Ectodermal cell (in vitro differentiated cells): ENCODE results near the gene TMIE.

Source experiments
- H3K27ac ChIP-seq: 2 replicates; pipeline ENCODE4 v1.7.0; 2013; ENCODE audit warnings: mild to moderate bottlenecking, low read depth, low read length; ENCODE audit not compliant: insufficient read depth, poor library complexity, severe bottlenecking
- H3K27me3 ChIP-seq: 2 replicates; pipeline ENCODE4 v1.7.0; 2013; ENCODE audit warnings: mild to moderate bottlenecking, low read length; ENCODE audit not compliant: insufficient read depth, control insufficient read depth, poor library complexity, severe bottlenecking
- H3K36me3 ChIP-seq: one replicate; pipeline ENCODE4 v1.7.0; 2013; ENCODE audit warnings: low read length; ENCODE audit not compliant: control insufficient read depth, insufficient read depth
- H3K4me1 ChIP-seq: one replicate; pipeline ENCODE4 v1.7.0; 2013; ENCODE audit warnings: low read length; ENCODE audit not compliant: control insufficient read depth, insufficient read depth
- H3K4me3 ChIP-seq: 2 replicates; pipeline ENCODE4 v1.7.0; 2013; ENCODE audit warnings: low read depth, low read length, control low read depth; ENCODE audit not compliant: insufficient read depth
- H3K9me3 ChIP-seq: 2 replicates; pipeline ENCODE4 v1.7.0; 2013; ENCODE audit warnings: mild to moderate bottlenecking, low read length, moderate library complexity; ENCODE audit not compliant: control insufficient read depth
- WGBS, 2 experiments: methylation state at CpG; one replicate each; pipeline ENCODE4 v1.1.7; 2013; ENCODE audit warnings: missing lambda C conversion rate in 2 of 2; 5-methylcytosine and 5-hydroxymethylcytosine counted together

The TMIE gene

DNA sequence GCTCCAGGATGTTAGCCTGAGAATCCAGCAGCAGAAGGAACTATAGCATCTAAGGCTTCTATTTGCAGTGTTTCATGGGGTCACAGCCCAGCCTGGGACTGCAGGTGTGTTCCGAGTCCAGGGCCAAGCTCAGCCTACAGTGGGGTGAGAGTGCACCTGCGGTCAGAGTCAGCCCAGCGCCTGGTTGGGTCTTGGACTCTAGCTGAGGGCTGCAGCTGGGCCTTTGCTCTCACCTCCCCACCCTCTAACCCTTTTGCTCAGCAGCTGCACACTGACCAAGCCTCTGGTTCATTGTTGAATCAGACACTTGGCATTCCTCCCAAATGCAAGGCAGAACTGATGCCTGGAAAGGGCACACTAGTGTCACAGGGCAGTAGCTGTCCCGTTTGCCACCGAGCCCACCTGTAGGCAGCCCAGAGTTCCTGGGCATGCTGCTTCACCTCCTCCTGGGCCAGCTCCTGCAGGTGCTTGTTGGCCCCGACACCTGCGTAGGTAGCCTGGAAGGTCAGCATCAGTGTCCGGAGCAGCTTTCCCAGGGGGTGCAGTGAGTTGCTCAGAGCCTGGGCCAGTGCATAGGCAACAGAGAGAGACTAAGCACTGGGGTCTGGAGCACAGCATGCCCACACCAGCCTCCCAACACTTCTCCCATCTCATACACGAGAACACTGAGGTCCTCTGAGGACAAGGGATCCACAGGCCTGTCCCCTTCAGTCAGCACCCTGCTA is 25.2 kb upstream of the TMIE start:
- WGBS, 2 experiments, result 92 to 94% methylated on average over 9 of the region's 9 CpGs
- no peaks in the 10 kb centered on the region for H3K27me3 ChIP-seq
- H3K36me3 ChIP-seq, result no peaks in the 10 kb centered on the region
- H3K4me1 ChIP-seq, result peaks cover 11% of the 10 kb centered on the region
- H3K27ac ChIP-seq, result no peak overlapping the region
- no peak overlapping the region for H3K4me3 ChIP-seq
- H3K9me3 ChIP-seq, result no peaks in the 10 kb centered on the region

DNA sequence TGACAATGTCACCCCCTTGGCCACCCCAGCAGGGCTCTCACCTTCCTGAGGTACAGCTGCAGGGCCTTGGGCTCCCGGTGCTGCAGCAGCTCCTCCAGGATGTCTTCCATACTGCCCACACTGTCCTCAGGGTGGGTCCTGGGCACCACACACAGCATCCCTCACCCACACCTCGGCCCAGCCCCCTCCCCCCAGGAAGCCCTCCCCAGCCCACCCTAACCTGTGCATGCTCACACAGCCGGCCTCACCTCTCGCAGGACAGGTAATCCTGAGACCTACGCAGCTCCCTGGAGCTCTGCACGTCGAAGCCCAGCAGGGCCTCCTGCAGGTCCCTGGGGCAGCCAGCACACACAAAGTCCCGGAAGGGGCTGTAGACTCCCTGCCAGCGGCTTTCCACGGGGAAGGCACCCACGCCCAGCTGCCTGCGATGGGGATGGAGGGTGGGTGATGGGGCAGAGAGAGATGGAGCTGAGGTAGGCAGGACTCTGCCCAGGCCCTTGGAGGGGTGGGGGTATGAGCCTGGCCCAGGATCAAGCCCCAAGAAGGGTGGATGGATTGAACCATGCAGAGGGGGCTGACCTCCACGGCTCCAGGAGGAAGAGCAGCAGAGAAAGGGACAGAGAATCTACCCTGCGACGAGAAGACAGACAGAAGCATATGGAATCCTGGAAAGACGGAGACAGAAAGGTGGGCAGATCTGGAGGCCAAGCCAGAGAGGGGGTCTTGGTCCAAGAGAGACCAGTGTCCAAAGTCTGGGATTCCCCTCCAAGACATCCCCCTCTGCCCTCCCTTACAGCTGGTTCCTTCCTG is 24.4 kb upstream of the TMIE start:
- no peak overlapping the region for H3K27ac ChIP-seq

DNA sequence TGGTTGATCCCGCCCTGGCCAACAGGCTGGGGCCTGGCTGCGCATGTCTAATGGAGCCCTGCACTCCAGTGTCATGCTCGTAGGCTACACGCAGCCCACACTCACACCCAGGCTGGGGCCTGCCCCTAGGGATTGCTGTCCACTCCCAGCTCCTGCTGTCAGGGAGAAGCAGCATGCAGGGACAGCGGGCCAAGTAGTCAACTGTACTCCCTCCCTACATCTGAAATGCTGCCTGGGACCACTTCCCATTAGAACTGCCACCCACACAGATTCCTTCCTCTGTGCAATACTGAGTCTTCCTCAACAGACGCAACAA is 23.8 kb upstream of the TMIE start:
- Histone ChIP-seq H3K27ac (no peak overlapping the region), H3K9me3 (no peaks in the 10 kb centered on the region), H3K27me3 (no peaks in the 10 kb centered on the region), H3K4me1 (peaks cover 13% of the 10 kb centered on the region), H3K36me3 (no peaks in the 10 kb centered on the region), H3K4me3 (no peak overlapping the region)
- WGBS, 2 experiments, result 79 to 91% methylated on average over 6 of the region's 6 CpGs

More for the DNA sequence above, 24.4 kb upstream of the TMIE start:
- WGBS, 2 experiments, result 90% methylated on average over 16 of the region's 16 CpGs
- Histone ChIP-seq H3K4me3 (no peak overlapping the region), H3K36me3 (no peaks in the 10 kb centered on the region), H3K4me1 (peaks cover 13% of the 10 kb centered on the region), H3K9me3 (no peaks in the 10 kb centered on the region), H3K27me3 (no peaks in the 10 kb centered on the region)

DNA sequence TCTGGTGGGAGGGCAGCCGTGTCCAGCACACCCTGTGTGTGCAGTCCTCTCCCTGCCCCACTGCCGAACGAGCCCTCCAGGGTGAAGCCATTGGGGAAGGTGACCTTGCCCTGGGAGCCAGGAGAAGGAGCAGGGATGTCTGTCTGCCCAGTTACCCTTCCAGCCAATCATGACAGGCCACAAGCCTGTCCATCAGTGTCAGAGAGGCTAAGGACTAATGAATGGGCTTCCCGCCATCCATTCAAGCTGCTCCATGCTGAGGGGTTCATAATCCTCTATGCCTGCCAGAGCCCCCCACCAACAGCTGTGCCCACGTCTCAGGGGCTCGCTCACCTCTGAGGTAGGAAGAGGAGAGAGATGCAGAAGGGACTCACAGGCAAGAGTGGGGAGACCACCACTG is 22.9 kb upstream of the TMIE start:
- H3K27me3 ChIP-seq, result no peaks in the 10 kb centered on the region
- H3K9me3 ChIP-seq, result no peaks in the 10 kb centered on the region
- WGBS, 2 experiments, result 89 to 91% methylated on average over 6 of the region's 6 CpGs
- H3K27ac ChIP-seq, result no peak overlapping the region
- H3K4me1 ChIP-seq, result peaks cover 10% of the 10 kb centered on the region
- H3K4me3 ChIP-seq, result no peak overlapping the region
- no peaks in the 10 kb centered on the region for H3K36me3 ChIP-seq

DNA sequence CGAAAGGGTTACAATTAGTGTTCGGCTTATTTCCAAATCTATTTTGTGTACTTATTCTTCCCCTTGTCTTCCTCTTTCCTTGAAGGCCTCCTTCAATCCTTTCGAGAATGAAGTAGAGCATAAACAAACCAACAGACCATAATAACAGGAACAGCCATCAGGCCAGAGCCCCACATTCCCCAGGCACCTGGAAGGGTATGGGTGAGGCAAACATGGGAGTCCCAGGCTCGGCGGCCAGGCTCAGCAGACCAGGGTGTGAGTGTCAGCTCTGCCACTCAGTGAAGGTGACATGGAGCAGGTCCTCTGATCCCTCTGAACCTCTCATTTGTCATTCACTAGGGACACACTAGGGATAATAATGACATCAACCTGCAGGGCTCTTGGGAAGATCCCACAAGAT is 21.5 kb upstream of the TMIE start:
- no peaks in the 10 kb centered on the region for H3K27me3 ChIP-seq
- WGBS, 2 experiments, result 91% methylated on average over 5 of the region's 5 CpGs
- no peaks in the 10 kb centered on the region for H3K9me3 ChIP-seq
- no peaks in the 10 kb centered on the region for H3K36me3 ChIP-seq
- H3K4me1 ChIP-seq, result peaks cover 8% of the 10 kb centered on the region
- H3K4me3 ChIP-seq, result no peak overlapping the region
- H3K27ac ChIP-seq, result no peak overlapping the region

DNA sequence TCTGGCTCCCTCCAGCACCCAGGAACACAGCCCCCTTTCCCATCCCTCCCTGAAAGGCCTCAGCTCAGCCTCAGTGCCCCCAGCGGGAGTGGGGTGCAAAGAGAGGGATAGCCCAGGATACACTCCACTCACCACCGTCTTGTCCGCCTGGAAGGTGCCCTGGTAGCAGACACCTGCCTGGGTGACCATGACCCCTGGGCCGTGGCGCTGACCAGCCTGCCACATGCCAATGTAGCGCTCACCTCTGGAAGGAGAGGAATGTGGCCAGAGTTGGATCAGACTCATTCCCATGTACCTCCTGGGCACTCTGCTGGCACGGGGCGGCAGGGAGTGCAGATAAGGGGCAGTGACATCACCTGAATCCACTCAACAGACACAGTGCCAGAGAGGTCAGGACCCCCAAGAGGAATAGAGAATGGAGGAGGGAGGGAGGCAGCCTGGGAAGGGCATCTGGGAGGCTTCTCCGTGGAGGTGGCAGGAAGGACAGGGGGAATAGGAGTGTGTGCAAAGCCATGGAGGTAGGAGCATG is 20.8 kb upstream of the TMIE start:
- Histone ChIP-seq H3K27ac (no peak overlapping the region), H3K9me3 (no peaks in the 10 kb centered on the region), H3K4me3 (no peak overlapping the region), H3K27me3 (no peaks in the 10 kb centered on the region), H3K36me3 (no peaks in the 10 kb centered on the region), H3K4me1 (peaks cover 8% of the 10 kb centered on the region)
- WGBS, 2 experiments, result 89 to 94% methylated on average over 9 of the region's 9 CpGs

DNA sequence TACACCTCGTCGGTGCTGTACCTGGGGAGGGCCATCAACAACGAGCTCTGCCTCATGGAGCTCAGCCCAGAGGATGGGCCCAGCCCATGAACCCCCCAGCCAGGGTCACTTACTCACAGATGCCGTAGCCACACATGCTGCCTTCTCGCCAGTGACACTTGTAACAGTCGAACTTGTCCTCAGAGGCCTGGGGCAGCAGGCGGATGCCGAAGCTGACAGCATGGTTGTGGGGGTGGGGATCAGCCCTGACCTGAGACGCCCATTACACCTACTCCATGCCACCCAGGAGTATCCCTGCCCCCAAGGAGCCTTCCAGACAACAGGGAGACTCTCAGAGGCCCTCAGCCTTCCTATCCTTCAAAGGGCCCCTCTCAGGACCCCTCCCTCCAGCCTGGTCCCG is 19.8 kb upstream of the TMIE start:
- H3K4me1 ChIP-seq, result peaks cover 8% of the 10 kb centered on the region
- WGBS, 2 experiments, result 87 to 88% methylated on average over 10 of the region's 10 CpGs
- no peak overlapping the region for H3K27ac ChIP-seq
- no peaks in the 10 kb centered on the region for H3K27me3 ChIP-seq
- no peaks in the 10 kb centered on the region for H3K9me3 ChIP-seq
- no peak overlapping the region for H3K4me3 ChIP-seq
- no peaks in the 10 kb centered on the region for H3K36me3 ChIP-seq

DNA sequence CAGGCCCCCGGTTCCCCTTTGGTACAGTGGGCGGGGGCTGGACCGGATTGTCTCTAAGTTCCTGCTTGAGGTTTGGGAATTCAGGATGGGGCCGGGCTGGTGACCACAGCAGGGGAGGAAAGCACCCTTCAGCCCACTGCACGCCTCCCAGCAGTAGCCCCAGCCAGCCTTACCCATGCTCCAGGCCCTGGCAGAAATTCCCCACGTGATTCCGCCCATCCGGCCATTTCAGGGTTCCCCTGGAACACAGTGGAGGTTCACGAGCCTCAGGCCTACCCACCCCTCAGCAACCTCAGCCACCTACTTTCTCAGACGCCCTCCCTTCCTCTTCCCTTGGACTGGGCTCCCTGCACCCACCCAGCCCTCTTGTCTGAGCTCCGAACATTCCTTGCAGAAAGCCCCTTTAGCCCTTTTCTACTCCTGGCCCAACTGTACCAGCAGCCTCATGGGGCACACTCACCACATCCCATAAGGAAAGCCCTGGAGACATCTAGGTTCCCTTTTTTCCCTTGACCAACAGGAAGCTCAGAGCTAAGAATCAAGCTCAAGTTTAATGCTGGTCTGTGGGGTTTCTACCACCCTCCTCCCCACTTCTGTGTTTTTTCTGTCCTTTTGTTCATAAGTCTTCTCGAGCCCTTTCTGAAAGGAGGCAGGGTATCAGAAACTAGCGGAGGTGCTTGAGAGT is 19.2 kb upstream of the TMIE start:
- H3K4me1 ChIP-seq, result peaks cover 8% of the 10 kb centered on the region
- no peak overlapping the region for H3K4me3 ChIP-seq
- WGBS, 2 experiments, result 91 to 93% methylated on average over 13 of the region's 13 CpGs
- H3K27ac ChIP-seq, result no peak overlapping the region
- H3K9me3 ChIP-seq, result no peaks in the 10 kb centered on the region
- no peaks in the 10 kb centered on the region for H3K36me3 ChIP-seq
- H3K27me3 ChIP-seq, result no peaks in the 10 kb centered on the region

DNA sequence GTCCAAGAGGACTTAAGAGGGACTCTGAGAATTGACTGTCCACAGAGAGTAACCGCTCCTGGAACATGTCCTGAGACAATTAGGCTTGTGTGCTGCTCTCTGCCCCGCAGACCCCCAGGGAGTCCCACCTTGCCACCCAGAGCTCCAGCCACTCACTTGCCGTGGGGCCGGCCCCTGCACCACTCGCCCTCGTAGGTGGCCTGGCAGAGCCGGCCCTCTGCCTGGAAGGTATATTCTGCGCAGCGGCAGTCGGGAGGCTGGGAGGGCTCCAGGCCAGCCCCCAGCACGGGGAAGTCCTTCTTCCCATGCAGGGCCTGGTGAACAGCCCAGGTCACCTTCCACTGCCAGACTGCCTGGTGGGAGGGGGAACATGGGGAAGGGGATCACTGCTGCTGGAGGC is 18.2 kb upstream of the TMIE start:
- H3K27me3 ChIP-seq, result no peaks in the 10 kb centered on the region
- no peak overlapping the region for H3K27ac ChIP-seq
- H3K9me3 ChIP-seq, result no peaks in the 10 kb centered on the region
- H3K4me3 ChIP-seq, result no peak overlapping the region
- peaks cover 8% of the 10 kb centered on the region for H3K4me1 ChIP-seq
- WGBS, 2 experiments, result 92 to 96% methylated on average over 11 of the region's 11 CpGs
- no peaks in the 10 kb centered on the region for H3K36me3 ChIP-seq

DNA sequence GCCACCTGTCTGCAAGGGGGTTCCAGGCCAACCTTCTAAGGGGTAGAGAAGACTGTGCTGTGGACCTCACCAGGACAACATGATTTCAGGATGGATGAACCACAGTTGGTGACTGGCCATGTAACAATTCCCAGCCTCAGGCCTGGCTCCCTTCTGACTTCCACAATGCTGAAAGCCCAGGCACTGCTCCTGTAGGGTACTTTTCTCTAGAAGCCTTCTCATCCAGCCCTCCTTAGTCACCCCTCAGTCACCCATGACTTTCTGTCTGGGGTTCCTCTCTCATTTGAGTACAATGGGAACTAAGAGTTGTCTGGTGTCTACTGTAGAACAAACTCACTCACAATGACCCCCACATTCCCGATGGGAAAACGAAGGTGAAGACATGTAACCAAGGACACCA is 16.3 kb upstream of the TMIE start:
- Histone ChIP-seq H3K27ac (no peak overlapping the region), H3K4me1 (peaks cover 8% of the 10 kb centered on the region), H3K36me3 (no peaks in the 10 kb centered on the region), H3K27me3 (no peaks in the 10 kb centered on the region), H3K9me3 (no peaks in the 10 kb centered on the region), H3K4me3 (no peak overlapping the region)
- 91 to 92% methylated on average over 2 of the region's 2 CpGs for WGBS, 2 experiments
